Sigmoid colon (tissue), 7 donors: Measurements from ENCODE around the gene VIPR2. TPM values are rescaled to one million over a fixed set of nuclear protein-coding genes. Genes with fewer than 3 reads are reported as not detected.
"Not testable (repeated sequence)": the region's sequence is repeated elsewhere in the genome, so short reads cannot be mapped to it uniquely, and the experiment has no call there.

Experiments
- DNase-seq: peaks from one replicate; pipeline ENCODE4 v3.0.0-alpha.2; 2019
- H3K27ac ChIP-seq, 4 donors: fragments of 200-600 bp; sonication (generic); one replicate each; pipeline ENCODE4 v1.5.1; 2016 to 2019; ENCODE audit warnings: mild to moderate bottlenecking in 1 of 4
- H3K27me3 ChIP-seq, 3 donors: fragments of 200-600 bp; sonication (generic); one replicate each; pipeline ENCODE4 v1.5.1; 2019; ENCODE audit warnings: mild to moderate bottlenecking in 1 of 3
- H3K36me3 ChIP-seq, 4 donors: fragments of 200-600 bp; sonication (generic); one replicate each; pipeline ENCODE4 v1.5.1; 2016 to 2019
- H3K4me1 ChIP-seq, 4 donors: fragments of 200-600 bp; sonication (generic); one replicate each; pipeline ENCODE4 v1.5.1; 2017 to 2019
- H3K4me3 ChIP-seq, 4 donors: fragments of 200-600 bp; sonication (generic); one replicate each; pipeline ENCODE4 v1.5.1; 2017 to 2019; ENCODE audit warnings: mild to moderate bottlenecking in 2 of 4, moderate library complexity in 1 of 4
- H3K9me3 ChIP-seq, 4 donors: fragments of 200-600 bp in 3 of 4; sonication (generic) in 3 of 4; one replicate each; pipeline versions ENCODE4 v1.5.1 to v1.6.1; 2013 to 2019
- EP300 ChIP-seq, 4 donors: sonication (generic); formaldehyde crosslinking; IDR thresholded peaks; one replicate each; pipeline ENCODE4 v1.6.1; 2017; ENCODE audit warnings: antibody characterized with exemption in 4 of 4
- POLR2A ChIP-seq, 2 donors: fragments of 450-650 bp; IDR thresholded peaks; one replicate each; pipeline ENCODE4 v1.6.1; 2016; ENCODE audit warnings: antibody characterized with exemption in 2 of 2, mild to moderate bottlenecking in 2 of 2, moderate library complexity in 2 of 2
- POLR2AphosphoS5 ChIP-seq, 4 donors: sonication (generic); formaldehyde crosslinking; IDR thresholded peaks; one replicate each; pipeline ENCODE4 v1.6.1; 2017; ENCODE audit warnings: antibody characterized with exemption in 4 of 4
- WGBS, 2 donors: extraction: QIAGEN DNeasy Blood & Tissue Kit; methylation state at CpG; one replicate each; pipeline ENCODE4 v1.1.7; 2013; 5-methylcytosine and 5-hydroxymethylcytosine counted together
- intact Hi-C: fragments of 100-400 bp; cut with DNase I; formaldehyde crosslinking; loops from one replicate; pipeline ENCODE4 v1.15.1; 2023
- polyA plus RNA-seq, 3 donors: library from polyadenylated mRNA; stranded (reverse); fragments of 200-250 nt; gene quantifications; one replicate each; pipeline ENCODE4 v1.2.3, GENCODE V29; 2013
- total RNA-seq, 4 donors: library from RNA; depleted of rRNA; stranded (reverse); fragments of >200 nt; gene quantifications; one replicate each; pipeline ENCODE4 v1.1.0, GENCODE V29; 2016
- TF ChIP-seq, protein P1 (sequence below), 4 experiments: fragments of 450-650 bp in 3 of 4; fragments of 200-600 bp in 1 of 4; IDR thresholded peaks; one replicate each; pipeline ENCODE4 v1.5.1; 2016 to 2019; ENCODE audit warnings: antibody characterized with exemption in 4 of 4, mild to moderate bottlenecking in 3 of 4, moderate library complexity in 2 of 4
- donor health status: healthy with polysubstance abuse.
- donor health status: Bipolar disorder and iron deficiency.
- donor health status: healthy.

Gene VIPR2
- total and polyA plus RNA-seq, 7 donors, result 0.23 to 21.4 (median 11.7) TPM

DNA sequence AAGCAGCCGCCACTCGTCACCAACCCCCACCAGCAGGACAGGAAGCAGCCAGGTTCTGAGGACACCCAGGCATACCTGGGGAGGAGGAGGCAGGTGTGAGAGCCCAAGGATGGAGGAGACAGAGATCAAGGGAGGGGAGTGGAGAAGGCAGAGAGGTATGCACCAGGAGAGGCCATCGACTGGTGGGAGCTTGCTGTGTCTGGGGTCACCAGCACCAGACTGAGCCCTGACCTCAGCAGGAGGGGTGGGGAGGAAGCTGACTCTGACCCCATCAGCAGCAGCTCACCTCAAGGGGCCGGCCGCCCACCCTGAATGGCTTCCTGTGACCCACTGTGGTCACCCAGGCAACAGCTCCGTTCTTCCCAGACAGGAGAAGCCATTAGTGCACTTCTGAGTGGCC lies 7.8 kb downstream of the VIPR2 start:
- H3K9me3 ChIP-seq, result no peaks in the 10 kb centered on the region
- H3K27me3 ChIP-seq, result no peaks in the 10 kb centered on the region
- DNase-seq, result no peak
- H3K36me3 ChIP-seq, result peaks cover 0 to 20% (median 0%) of the 10 kb centered on the region in 4 donors
- H3K4me3 ChIP-seq, result no peak overlapping the region
- H3K4me1 ChIP-seq, result peaks cover 0 to 9% (median 3%) of the 10 kb centered on the region in 4 donors
- intact Hi-C loops, result no loop called here
- WGBS, 2 donors, result 34 to 51% methylated on average over 6 of the region's 6 CpGs
- TF ChIP-seq POLR2AphosphoS5 (IDR thresholded peaks at IDR 0.05) (no peak), POLR2A (IDR thresholded peaks at IDR 0.05) (no peak)
- TF ChIP-seq, protein P1, sequence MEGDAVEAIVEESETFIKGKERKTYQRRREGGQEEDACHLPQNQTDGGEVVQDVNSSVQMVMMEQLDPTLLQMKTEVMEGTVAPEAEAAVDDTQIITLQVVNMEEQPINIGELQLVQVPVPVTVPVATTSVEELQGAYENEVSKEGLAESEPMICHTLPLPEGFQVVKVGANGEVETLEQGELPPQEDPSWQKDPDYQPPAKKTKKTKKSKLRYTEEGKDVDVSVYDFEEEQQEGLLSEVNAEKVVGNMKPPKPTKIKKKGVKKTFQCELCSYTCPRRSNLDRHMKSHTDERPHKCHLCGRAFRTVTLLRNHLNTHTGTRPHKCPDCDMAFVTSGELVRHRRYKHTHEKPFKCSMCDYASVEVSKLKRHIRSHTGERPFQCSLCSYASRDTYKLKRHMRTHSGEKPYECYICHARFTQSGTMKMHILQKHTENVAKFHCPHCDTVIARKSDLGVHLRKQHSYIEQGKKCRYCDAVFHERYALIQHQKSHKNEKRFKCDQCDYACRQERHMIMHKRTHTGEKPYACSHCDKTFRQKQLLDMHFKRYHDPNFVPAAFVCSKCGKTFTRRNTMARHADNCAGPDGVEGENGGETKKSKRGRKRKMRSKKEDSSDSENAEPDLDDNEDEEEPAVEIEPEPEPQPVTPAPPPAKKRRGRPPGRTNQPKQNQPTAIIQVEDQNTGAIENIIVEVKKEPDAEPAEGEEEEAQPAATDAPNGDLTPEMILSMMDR (IDR thresholded peaks at IDR 0.05), result no peak
- no peak overlapping the region for H3K27ac ChIP-seq

DNA sequence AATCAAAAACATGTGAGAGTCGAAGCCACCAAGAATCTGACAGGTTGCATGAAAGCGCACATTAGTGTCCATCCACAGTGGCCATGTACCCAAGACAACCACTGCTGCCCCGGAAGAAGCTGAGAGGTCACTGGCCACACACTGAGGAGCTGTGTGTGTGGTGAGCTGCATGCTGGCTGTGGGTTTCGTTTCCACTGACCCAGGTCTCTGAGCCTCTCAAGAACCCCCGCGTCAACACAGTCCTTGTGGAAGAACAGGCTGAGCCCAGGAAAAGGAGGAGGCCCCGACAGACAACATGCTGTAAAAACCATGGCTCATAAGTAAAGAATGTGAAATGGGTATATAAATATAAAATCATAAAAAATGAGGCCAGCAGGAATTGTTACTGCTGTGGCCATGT lies 8.2 kb downstream of the VIPR2 start:
- no peaks in the 10 kb centered on the region for H3K27me3 ChIP-seq
- no peak for TF ChIP-seq POLR2A (IDR thresholded peaks at IDR 0.05)
- no peak for TF ChIP-seq EP300 (IDR thresholded peaks at IDR 0.05)
- TF ChIP-seq POLR2AphosphoS5 (IDR thresholded peaks at IDR 0.05), result no peak
- TF ChIP-seq, protein P1 (IDR thresholded peaks at IDR 0.05), result no peak
- H3K27ac ChIP-seq, result no peak overlapping the region
- intact Hi-C loops, result no loop called here
- no peak for DNase-seq
- peaks cover 0 to 20% (median 0%) of the 10 kb centered on the region in 4 donors for H3K36me3 ChIP-seq
- no peak overlapping the region for H3K4me3 ChIP-seq
- no peaks in the 10 kb centered on the region for H3K9me3 ChIP-seq
- whole genome bisulfite sequencing, 2 donors, result 71 to 73% methylated on average over 7 of the region's 7 CpGs
- peaks cover 0 to 5% (median 2%) of the 10 kb centered on the region in 4 donors for H3K4me1 ChIP-seq

DNA sequence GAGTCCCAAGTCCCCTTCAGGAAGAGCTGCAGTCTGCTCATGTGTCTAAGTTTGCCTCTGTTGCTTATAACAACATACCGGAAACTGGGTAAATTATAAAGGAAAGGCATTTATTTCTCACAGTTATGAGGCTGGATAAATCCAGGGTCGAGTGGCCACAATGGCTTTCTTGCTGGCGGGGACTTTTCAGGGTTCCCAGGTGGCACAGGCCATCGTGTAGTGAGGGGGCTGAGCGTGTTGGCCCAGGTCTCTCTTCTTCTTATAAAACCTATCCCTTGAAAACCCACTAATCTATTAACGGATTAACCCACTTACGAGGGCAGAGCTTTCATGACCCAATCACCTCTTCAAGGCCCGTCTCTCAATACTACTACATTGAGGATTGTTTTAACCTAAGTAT lies 8.7 kb downstream of the VIPR2 start:
- DNase-seq, result no peak
- intact Hi-C loops, result no loop called here

DNA sequence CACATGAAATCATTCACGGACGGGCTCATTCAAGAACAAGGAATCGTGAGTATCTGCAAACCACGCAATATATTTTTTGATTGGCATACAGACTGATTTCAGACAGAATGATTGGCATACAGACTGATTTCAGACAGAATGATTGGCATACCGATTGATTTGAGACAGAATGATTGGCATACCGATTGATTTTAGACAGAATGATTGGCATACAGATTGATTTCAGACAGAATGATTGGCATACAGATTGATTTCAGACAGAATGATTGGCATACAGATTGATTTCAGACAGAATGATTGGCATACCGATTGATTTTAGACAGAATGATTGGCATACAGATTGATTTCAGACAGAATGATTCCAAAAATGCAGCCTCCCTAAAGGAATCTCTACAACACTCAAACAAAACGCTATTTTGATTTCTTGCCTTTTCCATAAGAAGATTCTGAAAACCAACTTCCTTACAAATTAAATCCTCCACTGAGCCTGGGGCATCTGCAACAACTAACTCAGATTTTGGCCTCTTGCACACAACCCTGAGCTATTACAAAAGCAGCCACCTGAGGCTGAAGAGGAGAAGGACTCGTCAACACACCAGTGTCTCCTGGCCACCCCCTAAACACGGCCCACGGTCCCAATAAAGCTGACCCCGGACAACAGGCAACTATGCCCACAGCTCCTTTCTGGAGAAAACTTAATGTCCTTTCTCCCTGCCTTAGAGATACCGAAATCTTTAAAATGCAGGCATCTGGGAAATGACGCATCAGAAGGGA lies 11.8 kb downstream of the VIPR2 start:
- intact Hi-C loops, result not testable (repeated sequence)
- 83 to 87% methylated on average over 11 to 13 of the region's 14 CpGs for WGBS, 2 donors

More for the DNA sequence above, 8.7 kb downstream of the VIPR2 start:
- Histone ChIP-seq H3K27ac (no peak overlapping the region), H3K36me3 (peaks cover 0 to 20% (median 0%) of the 10 kb centered on the region in 4 donors), H3K4me1 (peaks cover 0 to under 1% (median 0%) of the 10 kb centered on the region in 4 donors), H3K9me3 (no peaks in the 10 kb centered on the region), H3K27me3 (no peaks in the 10 kb centered on the region), H3K4me3 (no peak overlapping the region)
- 82 to 90% methylated on average over 8 of the region's 8 CpGs for WGBS, 2 donors
- no peak for TF ChIP-seq POLR2AphosphoS5 (IDR thresholded peaks at IDR 0.05)
- TF ChIP-seq, protein P1 (IDR thresholded peaks at IDR 0.05), result no peak

DNA sequence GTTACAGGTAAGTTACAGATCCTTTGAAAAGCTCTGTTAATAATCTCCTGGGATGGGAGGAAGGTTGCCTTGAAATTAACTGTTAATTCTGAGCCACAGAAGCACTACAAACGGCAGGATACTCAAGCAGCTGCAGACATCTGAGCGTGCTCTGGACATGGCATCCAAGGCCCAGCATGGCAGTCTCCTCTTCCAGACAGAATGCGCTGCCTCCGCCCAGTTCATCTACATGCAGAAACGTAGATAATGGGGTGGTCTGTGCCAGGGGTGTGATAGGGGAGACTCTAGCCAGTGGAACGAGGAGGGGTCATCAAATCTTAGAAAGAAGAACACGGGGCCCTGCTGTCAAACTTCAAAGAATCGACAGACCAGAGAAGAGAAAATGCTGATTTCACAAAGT lies 13.8 kb downstream of the VIPR2 start:
- Histone ChIP-seq H3K27ac (no peak overlapping the region), H3K36me3 (no peaks in the 10 kb centered on the region), H3K9me3 (no peaks in the 10 kb centered on the region), H3K4me3 (no peak overlapping the region), H3K27me3 (peaks cover 0 to 4% (median 0%) of the 10 kb centered on the region in 3 donors), H3K4me1 (no peaks in the 10 kb centered on the region)
- WGBS, 2 donors, result 66 to 72% methylated on average over 8 of the region's 8 CpGs
- TF ChIP-seq, protein P1 (IDR thresholded peaks at IDR 0.05), result no peak
- TF ChIP-seq EP300 (IDR thresholded peaks at IDR 0.05) (no peak), POLR2A (IDR thresholded peaks at IDR 0.05) (no peak), POLR2AphosphoS5 (IDR thresholded peaks at IDR 0.05) (no peak)
- DNase-seq, result no peak
- intact Hi-C loops, result no loop called here

More for the DNA sequence above, 11.8 kb downstream of the VIPR2 start:
- not testable (repeated sequence) for DNase-seq, H3K27me3 ChIP-seq, H3K4me3 ChIP-seq, H3K9me3 ChIP-seq, H3K36me3 ChIP-seq, H3K4me1 ChIP-seq, H3K27ac ChIP-seq
